ENCODE measurements around the gene DESI1.

DNA sequence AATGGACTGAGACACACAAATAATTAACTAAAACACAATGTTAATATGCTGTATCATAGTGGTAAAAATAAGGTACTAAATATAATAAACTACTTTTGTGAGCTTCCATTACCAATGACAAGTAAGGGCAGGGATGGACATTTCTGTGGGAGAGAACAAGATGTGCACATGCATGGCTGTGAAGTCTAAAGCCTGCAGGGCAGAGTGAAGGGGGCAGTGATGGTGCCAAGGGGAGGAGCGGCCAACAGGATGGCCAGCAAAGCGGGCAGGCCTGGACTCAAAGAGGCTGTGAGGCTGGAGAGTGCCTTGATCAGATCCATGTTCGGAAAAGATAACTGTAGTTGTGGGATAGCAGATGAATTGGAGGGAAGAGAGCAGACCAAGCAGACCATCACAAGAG lies 12.5 kb downstream of the DESI1 start:
- TF ChIP-seq, protein P1, sequence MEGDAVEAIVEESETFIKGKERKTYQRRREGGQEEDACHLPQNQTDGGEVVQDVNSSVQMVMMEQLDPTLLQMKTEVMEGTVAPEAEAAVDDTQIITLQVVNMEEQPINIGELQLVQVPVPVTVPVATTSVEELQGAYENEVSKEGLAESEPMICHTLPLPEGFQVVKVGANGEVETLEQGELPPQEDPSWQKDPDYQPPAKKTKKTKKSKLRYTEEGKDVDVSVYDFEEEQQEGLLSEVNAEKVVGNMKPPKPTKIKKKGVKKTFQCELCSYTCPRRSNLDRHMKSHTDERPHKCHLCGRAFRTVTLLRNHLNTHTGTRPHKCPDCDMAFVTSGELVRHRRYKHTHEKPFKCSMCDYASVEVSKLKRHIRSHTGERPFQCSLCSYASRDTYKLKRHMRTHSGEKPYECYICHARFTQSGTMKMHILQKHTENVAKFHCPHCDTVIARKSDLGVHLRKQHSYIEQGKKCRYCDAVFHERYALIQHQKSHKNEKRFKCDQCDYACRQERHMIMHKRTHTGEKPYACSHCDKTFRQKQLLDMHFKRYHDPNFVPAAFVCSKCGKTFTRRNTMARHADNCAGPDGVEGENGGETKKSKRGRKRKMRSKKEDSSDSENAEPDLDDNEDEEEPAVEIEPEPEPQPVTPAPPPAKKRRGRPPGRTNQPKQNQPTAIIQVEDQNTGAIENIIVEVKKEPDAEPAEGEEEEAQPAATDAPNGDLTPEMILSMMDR (IDR thresholded peaks at IDR 0.05; ENCODE audit: low read length): no peak
- TF ChIP-seq EZH2 (optimal IDR thresholded peaks at IDR 0.05; ENCODE audit: low read depth, low read length): no peak
